ELR (cell line): ENCODE measurements around the gene REEP6.
"Not testable (repeated sequence)": the region's sequence is repeated elsewhere in the genome, so short reads cannot be mapped to it uniquely, and the experiment has no call there.

Experiments
- DNase-seq: peaks from one replicate; pipeline ENCODE4 v3.0.0-alpha.2; 2015; ENCODE audit warnings: low read depth

Gene REEP6

DNA sequence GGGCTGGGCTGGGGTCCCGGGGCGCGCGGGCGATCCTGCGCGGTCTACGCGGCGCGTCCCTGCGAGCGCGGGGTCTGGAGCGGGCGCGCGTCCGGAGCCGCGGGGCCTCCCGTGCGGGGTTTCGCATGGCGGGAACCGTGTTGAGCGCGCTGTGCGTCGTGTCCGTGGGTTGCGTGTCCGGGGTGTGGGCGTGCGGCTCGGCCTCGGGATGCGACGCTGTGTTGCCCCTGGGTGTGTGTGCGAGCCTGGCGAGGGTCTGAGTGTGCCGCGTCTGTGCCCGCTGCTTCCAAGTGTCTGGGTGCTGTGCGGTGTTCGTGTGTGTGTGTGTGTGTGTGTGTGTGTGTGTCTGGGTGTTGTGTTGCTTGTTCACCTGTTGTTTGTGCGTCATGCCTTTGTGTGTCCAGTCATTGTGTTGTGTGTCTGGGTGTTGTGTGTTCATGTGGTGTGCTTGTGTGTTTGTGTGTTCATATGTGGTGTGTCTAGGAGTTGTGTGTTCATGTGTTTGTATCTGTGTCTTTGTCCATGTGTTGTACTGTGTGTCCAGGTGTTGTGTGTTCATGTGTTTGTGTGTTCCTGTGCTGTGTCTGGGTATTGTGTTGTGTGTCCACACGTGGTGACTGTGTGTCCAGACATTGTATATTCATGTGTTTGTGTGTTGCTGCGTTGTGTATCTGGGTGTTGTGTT lies 33.4 kb downstream of the REEP6 start:
- no peak for DNase-seq

DNA sequence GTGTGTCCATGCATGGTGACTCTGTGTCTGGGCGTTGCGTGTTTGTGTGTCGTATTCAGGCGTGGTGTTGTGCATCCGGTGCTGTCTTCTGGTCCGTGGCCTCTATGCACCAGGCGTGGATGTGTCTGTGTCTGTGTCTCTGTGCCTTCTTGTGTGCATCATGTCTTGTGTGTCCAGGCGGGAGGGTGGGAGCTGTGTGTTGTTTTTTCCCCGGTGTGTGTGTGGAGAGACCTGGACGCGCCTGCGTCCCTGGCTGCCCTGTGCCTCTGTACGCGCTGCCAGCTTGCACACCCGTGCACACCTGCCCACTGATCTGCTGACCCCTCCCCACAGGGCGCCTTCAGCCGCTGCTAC lies 34.0 kb downstream of the REEP6 start:
- no peak for DNase-seq

DNA sequence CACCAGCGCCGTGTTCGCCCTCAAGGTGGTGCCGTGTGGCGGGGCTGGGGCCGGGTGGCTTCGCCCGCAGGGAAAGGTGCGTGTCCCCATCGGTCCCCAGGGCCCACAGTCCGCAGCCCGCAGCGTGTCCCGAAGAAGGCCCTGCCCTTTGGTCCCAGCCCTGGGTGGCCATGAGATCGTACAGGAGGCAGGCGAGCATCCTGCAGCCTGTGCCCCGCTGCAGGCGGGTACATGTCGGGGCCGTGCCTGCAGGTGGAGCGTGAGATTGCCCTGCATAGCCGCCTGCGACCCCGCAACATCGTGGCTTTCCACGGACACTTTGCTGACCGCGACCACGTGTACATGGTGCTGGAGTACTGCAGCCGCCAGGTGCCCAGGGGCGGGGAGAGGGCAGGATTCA lies 34.4 kb downstream of the REEP6 start:
- DNase-seq: no peak

DNA sequence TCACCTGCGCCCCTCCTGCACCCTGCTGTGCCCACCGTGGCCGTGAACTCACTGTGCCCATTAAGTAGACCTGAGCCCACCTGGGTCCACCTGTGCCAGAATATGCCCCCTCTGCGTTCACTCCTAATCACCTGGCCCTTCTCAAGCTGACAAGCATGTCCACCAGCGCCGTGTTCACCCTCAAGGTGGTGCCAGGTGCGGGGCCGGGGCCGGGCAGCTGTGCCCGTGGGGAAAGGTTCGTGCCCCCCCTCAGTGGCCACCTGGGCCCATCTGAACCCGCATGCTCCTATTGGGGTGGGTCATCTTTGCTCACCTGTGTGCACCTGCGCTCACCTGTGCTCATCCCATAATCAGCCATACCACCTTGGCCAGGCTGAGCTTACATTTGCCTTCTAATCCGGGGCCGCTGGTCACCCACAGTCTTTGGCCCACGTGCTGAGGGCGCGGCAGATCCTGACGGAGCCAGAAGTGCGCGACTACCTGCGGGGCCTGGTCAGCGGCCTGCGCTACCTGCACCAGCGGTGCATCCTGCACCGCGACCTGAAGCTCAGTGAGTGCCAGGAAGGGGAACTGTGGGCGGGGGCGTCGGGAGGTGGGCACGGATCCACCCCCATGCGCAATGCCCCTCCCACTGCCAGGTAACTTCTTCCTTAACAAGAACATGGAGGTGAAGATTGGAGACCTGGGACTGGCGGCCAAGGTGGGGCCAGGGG lies 35.2 kb downstream of the REEP6 start:
- no peak for DNase-seq

DNA sequence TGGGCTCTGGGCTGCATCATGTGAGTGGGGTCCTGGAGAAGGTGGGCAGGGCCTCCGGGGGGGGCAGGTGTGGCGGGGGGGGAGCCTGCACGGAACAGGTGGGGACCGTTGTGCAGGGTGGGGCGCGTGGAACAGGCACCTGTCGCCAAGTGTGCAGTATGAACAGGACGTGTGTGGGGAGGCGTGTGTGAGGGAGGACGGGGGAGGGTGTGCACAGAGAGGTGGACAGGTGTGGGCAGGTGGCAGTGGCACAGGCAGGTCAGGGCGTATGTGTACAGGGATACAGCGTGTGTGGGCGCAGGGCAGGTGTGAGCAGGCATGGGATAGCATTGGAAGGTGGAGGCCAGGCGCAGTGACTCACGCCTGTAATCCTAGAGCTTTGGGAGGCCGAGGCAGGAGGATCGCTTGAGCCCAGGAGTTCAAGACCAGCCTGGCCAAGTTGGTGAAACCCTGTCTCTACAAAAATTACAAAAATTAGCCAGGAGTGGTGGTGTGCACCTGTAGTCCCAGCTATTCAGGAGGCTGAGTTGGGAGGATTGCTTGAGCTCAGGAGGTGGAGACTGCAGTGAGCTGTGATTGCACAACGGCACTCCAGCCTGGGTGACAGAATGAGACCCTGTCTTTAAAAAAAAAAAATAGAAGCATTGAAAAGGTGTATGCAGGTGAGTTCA lies 36.1 kb downstream of the REEP6 start:
- DNase-seq: no peak

DNA sequence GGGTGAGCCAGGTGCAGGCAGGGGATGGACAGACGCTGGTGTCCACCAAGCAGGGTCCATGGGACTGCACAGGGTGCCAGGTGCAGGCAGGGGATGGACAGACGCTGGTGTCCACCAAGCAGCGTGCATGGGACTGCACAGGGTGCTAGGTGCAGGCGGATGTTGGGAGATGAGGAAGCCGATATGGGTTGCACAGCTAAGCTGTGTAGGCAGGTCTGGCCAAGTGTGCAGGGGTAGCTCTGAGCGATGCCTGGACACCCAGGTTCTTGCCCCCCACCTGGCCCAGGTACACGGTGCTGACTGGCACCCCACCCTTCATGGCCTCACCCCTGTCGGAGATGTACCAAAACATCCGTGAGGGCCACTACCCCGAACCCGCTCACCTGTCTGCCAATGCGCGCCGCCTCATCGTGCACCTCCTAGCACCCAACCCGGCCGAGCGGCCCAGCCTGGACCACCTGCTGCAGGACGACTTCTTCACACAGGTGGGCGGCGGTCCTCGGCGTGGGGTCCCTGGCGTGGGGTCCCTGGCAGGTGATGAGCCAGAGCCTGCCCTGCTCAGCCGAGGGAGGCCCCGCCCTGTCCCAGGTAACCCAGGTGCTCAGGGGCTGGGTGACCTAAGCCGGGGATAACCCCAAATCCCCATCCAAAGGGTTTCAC lies 36.8 kb downstream of the REEP6 start:
- no peak for DNase-seq

DNA sequence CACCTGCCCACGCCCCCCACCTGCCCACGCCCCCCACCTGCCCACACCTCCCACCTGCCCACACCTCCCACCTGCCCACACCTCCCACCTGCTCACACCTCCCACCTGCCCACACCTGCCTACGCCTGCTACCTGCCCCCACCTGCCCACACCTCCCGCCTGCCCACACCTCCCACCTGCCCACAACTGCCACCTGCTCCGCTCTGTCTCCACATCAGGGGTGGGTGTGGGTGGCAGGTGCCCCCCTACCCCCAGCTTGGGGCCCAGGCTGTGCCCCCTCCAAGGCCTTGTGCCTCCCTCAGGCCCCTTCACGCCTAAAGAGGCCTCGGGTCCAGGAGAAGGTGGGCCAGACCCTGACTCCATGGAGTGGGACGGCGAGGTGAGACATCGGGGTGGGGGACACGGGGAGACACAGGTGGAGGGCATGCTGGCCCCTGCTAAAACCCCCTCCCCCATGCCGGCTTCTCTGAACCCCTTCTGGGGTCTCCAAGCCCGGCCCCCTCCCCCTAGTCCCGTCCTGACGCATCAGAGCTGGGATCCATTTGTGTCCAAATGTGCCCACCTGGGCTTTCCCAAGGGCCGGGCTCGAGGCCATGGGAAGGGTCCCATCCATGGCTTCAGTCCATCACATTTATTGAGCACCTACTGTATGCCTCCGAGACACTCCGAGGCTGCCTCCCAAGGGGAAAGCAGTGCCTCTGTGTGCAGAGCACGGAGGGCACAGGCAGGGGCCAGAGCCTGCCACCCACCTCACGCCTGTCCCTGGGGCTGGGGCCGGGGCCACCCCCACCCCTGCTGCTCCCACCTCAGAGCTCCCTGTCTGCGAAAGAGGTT lies 37.8 kb downstream of the REEP6 start:
- no peak for DNase-seq

DNA sequence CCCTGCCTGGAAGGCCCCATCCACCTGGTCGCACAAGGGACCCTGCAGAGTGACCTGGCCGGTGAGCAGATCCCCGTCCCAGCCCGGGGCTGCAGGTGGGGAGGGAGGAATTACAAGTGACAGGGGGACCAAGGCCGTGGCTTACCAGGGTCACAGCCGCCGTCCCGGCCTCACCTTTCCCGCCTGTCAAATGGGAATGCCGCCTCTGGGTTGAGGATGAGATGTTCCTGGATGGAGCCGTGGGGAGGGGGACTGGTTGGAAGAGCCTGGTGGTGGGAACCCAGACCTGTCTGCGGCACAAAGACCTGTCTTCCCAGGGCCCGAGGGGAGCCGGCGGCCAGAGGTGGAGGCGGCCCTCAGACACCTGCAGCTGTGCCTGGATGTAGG lies 38.4 kb downstream of the REEP6 start:
- DNase-seq: no peak

DNA sequence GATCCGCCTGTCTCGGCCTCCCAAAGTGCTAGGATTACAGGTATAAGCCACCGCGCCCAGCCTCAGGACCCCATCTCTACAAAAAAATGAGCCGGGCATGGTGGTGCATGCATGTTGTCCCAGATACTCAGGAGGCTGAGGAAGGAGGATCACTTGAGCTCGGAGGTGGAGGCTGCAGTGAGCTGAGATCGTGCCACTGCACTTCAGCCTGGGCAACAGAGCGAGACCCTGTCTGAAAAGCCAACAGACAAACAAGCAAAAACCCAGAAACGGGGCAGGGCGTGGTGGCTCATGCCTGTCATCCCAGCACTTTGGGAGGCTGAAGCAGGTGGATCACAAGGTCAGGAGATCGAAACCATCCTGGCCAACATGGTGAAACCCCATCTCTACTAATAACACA lies 39.9 kb downstream of the REEP6 start:
- DNase-seq: not testable (repeated sequence)

DNA sequence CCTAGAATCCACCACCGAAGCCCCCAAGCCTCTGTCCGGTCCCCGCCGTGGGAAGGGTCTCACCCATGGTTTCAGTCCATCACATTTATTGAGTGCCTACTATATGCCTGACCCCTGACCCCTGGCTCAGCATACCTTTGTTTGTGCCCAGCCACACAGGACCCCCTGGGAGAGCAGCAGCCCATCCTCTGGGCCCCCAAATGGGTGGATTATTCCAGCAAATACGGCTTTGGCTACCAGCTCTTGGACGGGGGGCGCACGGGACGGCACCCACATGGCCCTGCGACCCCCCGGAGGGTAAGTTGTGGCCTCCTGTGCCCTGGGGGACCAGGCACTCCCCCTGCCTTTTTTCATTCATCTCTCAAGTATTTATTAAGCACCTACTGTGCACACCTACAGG lies 40.6 kb downstream of the REEP6 start:
- DNase-seq: no peak

DNA sequence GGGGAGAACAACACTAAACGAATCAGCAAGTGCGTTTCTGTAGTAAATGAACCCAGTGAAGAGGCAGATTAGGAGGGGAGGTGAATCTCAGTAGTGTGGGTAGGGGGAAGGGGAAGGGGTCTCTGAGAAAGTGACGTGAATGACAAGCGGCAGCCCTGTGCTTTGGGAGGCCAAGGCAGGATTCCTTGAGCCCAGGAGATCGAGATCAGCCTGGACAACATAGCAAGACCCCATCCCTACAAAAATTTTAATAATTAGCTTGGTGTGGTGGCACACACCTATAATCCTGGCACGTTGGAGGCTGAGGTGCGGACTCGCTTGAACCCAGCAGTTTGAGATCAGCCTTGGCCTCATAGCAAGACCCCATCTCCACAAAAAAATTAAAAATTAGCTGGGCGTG lies 41.0 kb downstream of the REEP6 start:
- no peak for DNase-seq

DNA sequence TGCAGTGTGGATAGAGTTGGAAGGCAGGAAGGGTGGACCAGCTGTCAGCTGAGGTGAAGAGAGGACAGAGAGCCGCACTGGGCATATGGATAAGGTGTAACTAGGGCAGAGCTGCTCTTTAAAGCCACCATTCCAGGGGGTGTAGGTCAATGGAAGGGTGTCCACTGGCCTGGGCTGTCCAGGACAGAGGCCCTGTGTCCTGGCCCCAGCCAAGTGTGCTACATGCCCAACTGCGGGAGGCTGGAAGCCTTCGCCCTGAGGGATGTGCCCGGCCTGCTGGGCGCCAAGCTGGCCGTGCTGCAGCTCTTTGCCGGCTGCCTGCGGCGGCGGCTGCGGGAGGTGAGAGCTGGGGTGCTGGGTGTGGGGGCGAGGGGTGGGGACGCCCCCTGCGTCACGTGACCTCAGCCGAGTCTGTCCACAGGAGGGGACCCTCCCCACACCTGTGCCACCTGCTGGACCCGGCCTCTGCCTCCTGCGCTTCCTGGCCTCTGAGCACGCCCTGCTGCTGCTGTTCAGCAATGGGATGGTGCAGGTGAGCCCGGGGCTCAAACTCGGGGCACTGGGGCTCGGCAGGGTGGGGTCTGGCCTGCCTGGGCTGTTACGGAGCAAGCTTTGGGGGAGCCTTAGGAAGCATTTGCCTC lies 42.6 kb downstream of the REEP6 start:
- no peak for DNase-seq

DNA sequence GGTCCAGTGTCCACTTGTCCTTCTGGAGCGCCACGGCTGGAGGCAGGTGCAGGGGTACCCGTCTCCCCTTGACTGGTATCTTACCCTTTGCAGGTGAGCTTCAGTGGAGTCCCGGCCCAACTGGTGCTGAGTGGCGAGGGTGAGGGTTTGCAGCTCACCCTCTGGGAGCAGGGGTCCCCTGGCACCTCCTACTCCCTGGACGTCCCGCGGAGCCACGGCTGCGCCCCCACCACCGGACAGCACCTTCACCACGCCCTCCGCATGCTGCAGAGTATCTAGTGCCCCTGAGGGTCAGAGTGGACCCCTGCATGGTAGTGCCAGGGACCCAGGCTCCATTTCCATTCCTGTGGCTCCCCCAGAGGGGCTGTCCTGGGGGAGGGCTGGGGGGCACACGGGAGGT lies 44.0 kb downstream of the REEP6 start:
- no peak for DNase-seq

DNA sequence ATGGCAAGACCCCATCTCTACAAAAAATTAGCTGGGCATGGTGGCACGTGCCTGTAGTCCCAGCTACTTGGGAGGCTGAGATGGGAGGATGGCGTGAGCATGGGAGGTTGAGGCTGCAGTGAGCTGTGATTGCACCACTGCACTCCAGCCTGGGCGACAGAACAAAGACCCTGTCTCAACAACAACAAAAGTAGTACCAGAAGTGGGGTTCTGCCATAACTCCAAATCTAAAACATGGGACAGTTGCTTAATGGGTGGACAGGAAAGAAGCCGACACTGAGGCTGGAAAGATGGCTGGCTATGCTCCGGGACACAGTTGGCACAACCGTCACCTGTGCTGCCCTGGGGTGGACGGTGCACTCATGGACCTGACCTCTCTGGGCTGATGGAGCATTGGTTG lies 44.7 kb downstream of the REEP6 start:
- DNase-seq: not testable (repeated sequence)

DNA sequence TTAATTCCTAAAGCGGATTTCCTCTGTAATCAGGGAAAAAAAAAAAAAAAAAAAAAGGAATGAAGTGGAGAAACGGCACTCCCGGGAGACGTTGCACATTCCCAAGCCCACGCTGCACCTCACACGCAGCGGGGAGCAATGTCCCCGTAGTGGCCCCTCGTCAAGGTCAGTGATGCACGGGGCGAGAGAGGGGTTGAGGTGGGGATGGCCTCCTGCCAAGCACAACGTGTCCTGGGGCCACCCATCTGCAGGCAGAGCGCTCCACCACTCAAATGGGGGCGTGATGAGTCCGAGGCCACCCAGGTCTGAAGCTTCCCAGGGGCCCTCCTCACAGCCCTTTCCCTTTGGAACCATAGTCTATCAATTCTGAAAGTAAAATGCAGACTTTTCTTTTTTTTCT lies 48.0 kb downstream of the REEP6 start:
- DNase-seq: no peak

DNA sequence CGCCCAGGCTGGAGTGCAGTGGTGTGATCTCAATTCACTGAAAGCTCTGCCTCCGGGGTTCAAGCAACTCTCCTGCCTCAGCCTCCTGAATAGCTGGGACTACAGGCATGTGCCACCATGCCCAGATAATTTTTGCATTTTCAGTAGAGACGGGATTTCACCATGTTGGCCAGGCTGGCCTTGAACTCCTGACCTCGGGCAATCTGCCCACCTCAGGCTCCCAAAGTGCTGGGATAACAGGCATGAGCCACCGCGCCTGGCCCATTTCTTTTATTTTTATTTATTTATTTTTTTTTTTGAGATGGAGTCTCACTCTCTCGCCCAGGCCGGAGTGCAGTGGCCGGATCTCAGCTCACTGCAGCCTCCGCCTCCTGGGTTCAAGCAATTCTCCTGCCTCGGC lies 48.8 kb downstream of the REEP6 start:
- not testable (repeated sequence) for DNase-seq

DNA sequence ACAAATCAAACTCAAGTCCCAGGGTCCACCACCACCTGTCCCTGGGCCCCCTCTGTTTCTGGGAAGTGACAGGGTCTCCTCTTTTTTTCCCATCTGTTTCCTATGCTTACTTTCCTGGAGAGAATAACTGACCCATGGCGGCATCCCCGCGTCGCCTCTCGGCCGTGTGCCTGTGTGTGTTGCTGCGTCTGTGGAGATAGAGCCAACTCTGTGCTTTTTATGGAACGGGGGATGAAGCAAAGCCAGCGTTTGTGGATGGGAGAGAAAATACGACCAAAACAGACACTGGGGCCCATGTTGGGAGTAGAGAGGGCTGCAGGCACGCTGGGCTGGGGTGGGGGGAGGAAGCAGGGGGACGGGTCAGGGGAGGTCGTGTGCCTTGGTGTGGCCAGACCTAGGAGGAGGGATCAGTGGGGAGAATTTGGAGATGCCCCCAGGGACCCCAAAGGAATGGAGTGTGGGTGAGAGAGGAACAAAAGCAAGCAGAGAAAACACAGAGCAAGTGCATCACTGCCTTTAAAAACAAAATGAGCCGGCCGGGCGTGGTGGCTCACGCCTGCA lies 49.5 kb downstream of the REEP6 start:
- no peak for DNase-seq
